GM12875 (cell line): Measurements from ENCODE around the gene AK8.

Experiments
- H3K4me3 ChIP-seq: one replicate; pipeline ENCODE4 v1.5.1; 2011; ENCODE audit warnings: low read depth, low read length, control low read depth
- CTCF ChIP-seq: IDR thresholded peaks from 2 replicates; pipeline ENCODE4 v1.5.1; 2011; ENCODE audit warnings: low read depth, mild to moderate bottlenecking, control low read depth, inconsistent platforms, low read length, moderate library complexity, borderline replicate concordance; ENCODE audit not compliant: insufficient read depth

The AK8 gene

GRCh38 chr9:132809677-132810271 is 68.3 kb downstream of the AK8 start:
- no peak for TF ChIP-seq CTCF
- no peak overlapping the region for H3K4me3 ChIP-seq

- TF ChIP-seq CTCF: no peak
- no peak overlapping the region for H3K4me3 ChIP-seq
These were observed 69.4 kb downstream of the AK8 start for GRCh38 chr9:132808645-132809044.

- no peak for TF ChIP-seq CTCF
- no peak overlapping the region for H3K4me3 ChIP-seq
These were observed 71.2 kb downstream of the AK8 start for GRCh38 chr9:132806723-132807421.

GRCh38 chr9:132806306-132806705 is 71.8 kb downstream of the AK8 start:
- no peak overlapping the region for H3K4me3 ChIP-seq
- no peak for TF ChIP-seq CTCF

GRCh38 chr9:132804576-132805295 is 73.3 kb downstream of the AK8 start:
- H3K4me3 ChIP-seq: no peak overlapping the region

GRCh38 chr9:132802121-132802795 is 75.8 kb downstream of the AK8 start:
- H3K4me3 ChIP-seq: no peak overlapping the region

More at GRCh38 chr9:132804576-132805295, 73.3 kb downstream of the AK8 start:
- no peak for TF ChIP-seq CTCF

More at GRCh38 chr9:132802121-132802795, 75.8 kb downstream of the AK8 start:
- TF ChIP-seq CTCF: no peak
